Peyer's patch (tissue), 4 donors: ENCODE results near the gene PI4KA.

Experiments used
- POLR2A ChIP-seq, 2 donors: fragments of 450-650 bp; IDR thresholded peaks; one replicate each; pipeline ENCODE4 v1.5.1; 2017; ENCODE audit warnings: antibody characterized with exemption in 2 of 2, mild to moderate bottlenecking in 2 of 2, moderate library complexity in 2 of 2
- TF ChIP-seq, protein P1 (sequence below), 6 experiments: fragments of 450-650 bp in 4 of 6; fragments of 200-600 bp in 2 of 6; sonication (generic) in 1 of 6; IDR thresholded peaks; one replicate each; pipeline ENCODE4 v1.5.1; 2017 to 2019; ENCODE audit warnings: antibody characterized with exemption in 6 of 6, mild to moderate bottlenecking in 3 of 6, moderate library complexity in 1 of 6

GRCh38 chr22:20786536-20786979 is 72.1 kb downstream of the PI4KA start:
- TF ChIP-seq, protein P1, sequence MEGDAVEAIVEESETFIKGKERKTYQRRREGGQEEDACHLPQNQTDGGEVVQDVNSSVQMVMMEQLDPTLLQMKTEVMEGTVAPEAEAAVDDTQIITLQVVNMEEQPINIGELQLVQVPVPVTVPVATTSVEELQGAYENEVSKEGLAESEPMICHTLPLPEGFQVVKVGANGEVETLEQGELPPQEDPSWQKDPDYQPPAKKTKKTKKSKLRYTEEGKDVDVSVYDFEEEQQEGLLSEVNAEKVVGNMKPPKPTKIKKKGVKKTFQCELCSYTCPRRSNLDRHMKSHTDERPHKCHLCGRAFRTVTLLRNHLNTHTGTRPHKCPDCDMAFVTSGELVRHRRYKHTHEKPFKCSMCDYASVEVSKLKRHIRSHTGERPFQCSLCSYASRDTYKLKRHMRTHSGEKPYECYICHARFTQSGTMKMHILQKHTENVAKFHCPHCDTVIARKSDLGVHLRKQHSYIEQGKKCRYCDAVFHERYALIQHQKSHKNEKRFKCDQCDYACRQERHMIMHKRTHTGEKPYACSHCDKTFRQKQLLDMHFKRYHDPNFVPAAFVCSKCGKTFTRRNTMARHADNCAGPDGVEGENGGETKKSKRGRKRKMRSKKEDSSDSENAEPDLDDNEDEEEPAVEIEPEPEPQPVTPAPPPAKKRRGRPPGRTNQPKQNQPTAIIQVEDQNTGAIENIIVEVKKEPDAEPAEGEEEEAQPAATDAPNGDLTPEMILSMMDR (IDR thresholded peaks at IDR 0.05), result no peak
- TF ChIP-seq POLR2A (IDR thresholded peaks at IDR 0.05), result no peak
